ENCODE measurements around the gene ADARB1. TPM values are rescaled to one million over a fixed set of nuclear protein-coding genes. Genes with fewer than 3 reads are reported as not detected.

The ADARB1 gene
- total RNA-seq, 1 donor from 2014 or later, result 18.8 TPM

DNA sequence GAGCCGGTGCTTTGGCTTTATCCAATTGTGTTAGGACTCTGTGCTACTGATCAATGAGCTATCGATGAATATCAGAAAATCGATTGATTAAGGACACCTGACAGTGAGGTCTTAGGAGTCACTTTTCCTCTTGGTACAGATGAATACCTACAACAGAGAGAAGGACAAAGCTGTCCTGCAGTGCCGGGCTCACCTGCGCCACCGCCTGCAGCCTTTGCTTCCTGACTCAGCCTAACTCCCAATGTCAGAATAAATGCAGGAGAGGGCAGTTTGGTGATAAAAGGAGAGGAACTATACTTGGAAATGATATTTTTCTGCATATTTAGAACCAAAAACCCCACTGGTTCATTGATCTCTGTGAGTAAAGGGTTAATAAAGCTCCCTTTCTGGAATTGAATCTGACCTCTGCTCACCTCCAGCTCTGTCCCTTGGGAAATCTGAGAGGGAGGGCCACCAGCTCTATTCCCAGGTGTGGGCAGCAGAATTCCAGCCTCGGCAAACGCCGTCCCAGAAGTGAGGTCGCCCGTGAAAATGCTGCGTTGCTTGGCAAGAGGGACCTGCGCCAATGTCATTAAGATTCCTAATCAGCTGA, 174.0 kb downstream of the ADARB1 start:
- DNase-seq (ENCODE audit: low read depth, low spot score), result no peak

DNA sequence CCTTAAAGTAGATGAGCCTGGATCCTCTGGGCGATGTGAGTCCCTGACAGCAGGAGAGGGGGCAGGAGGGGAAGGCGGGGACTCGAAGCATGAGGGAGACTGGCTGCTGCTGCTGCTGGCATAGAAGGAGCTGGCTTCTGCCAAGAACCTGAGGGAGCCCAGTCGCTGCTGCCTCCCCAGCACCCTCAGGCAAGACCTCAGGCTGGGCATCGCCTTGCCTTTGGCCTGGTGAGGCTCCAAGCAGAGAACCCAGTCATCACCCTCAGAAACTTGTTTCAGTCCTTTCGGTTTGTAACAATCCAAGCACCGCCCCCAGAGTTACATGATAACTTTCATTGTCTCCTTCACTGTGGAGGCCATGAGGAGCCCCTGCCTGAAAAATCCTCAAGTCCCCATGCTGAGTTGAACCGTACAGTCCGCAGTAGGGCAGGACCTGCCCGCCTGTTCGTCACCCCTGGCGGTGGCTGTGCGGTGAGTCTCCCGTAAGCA, 174.6 kb downstream of the ADARB1 start:
- no peak for DNase-seq (ENCODE audit: low read depth, low spot score)

DNA sequence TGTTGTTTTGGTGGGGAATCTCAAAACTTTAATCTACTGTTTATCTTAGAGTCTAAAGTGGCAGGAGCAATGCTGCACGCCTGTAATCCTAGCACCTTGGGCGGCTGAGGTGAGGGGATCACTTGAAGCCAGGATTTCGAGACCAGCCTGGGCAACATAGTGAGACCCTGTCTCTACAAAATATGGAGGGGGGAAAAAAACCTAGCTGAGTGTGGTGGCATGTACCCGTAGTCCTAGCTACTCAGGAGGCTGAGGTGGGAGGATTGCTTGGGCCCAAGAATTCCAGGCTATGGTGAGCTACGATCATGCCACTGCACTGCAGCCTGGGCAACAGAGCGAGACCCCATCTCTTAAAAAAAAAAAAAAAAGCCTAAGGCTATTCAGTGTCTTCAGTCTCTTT, 175.2 kb downstream of the ADARB1 start:
- DNase-seq (ENCODE audit: low read depth, low spot score), result no peak

GRCh38 chr21:45250272-45250671, 175.9 kb downstream of the ADARB1 start:
- DNase-seq (ENCODE audit: low read depth, low spot score), result no peak

DNA sequence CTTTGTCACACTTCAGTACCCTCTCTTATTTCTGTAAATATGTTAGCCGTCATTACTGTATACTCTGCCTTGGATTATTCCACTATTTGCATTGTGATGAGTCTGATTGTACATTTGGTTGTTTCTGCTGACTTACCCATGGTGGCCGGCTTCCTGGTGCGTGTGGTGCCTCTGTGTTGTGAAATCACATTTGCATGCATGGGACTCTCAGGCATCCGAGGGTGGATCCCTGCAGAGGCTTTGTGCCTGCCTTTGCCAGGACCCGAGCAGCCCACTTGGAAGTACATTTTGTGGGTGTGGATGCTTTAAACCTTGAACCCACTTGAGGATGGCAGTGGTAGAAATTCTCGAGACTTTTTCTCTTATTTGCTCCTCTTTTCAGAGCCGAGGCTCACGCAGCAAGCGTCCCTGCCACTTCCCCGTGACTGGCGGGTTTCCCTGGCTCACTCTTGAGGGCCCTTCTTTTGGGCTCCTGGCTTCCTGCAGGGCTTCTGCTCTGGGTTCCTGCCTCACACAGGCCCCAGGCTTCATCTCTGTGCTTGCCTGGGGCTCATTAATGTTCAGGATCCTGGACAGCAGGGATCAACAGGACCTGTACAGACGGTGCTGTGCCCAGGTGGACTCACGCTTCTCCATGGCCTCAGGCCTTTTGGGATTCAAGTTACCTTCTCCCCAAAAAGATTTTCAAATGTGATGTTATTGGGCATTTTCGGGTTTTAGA, 176.7 kb downstream of the ADARB1 start:
- DNase-seq (ENCODE audit: low read depth, low spot score), result no peak

- DNase-seq (ENCODE audit: low read depth, low spot score), result no peak
Measured at GRCh38 chr21:45251635-45252447, 177.5 kb downstream of the ADARB1 start.

DNA sequence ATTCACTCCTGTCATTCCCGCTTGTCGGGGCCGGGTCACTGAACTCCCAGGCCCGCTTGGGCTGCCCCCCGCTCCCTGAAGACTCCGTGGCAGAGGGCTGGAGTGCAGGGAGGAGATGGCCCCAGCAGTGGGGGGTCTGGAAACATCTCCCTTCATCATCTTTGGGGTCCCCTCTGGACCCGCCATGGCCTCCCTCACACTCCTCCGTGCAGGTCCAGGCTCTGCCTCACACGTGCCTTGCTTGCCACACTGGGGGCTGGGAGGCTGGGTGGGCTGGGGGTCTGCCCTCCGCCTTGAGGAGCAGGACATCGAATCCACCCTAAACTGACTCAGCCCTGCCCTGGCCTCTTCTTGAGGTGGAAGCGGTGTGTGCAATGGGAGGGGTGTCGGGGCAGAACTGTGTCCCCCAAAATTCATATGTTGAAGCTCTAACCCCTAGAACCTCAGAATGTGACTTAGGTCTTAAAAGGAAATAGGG, 178.1 kb downstream of the ADARB1 start:
- no peak for DNase-seq (ENCODE audit: low read depth, low spot score)

DNA sequence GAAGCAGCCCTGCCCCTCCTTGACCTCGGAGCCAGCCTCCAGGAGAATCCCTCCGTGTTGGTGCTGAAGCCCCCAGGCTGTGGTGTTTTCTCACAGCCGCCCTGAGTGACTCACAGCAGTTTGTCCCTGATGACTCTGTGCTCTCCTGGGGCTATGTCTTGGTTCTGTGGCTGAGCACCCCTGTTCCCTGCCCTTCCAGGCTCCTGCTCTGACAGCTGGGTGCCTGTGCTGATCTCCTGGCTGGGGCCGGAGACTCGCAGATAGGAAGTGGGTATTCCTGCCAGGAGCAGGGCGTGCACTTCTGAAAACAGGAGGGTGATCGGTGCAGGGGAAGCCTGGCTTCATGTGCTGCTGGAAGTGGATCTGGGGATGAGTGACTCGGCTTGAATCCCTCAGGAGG, 178.8 kb downstream of the ADARB1 start:
- no peak for DNase-seq (ENCODE audit: low read depth, low spot score)

DNA sequence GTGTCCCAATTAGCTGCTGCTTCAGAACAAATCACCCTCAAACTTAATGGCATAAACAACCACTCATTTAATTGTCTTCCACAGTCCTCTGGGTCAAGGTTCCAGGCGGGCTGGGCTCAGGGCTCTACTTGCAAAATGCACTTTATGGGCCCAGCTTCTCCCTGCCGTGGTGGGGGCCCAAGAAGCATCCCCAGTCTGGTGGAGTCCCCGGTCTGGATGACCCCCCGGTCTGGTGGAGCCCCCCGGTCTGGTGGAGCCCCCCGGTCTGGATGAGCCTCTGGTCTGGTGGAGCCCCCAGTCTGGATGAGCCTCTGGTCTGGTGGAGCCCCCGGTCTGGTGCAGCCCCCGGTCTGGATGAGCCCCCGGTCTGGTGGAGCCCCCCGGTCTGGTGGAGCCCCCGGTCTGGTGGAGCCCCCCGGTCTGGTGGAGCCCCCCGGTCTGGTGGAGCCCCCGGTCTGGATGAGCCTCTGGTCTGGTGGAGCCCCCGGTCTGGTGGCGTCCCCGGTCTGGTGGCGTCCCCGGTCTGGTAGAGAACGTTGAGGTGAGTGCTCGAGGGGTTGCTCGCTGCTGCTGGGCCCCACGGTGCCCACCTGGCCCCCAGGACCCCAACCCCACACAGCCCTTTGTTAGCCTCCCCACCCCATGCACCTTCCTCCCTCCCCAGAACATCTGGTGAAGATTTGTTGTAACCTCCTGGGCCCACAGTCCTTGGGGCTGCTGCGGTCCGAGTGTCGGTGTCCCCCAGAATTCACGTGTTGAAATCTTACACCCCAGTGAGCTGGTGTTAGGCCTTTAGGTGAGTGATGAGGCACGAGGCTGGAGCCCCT, 179.5 kb downstream of the ADARB1 start:
- DNase-seq (ENCODE audit: low read depth, low spot score), result no peak

DNA sequence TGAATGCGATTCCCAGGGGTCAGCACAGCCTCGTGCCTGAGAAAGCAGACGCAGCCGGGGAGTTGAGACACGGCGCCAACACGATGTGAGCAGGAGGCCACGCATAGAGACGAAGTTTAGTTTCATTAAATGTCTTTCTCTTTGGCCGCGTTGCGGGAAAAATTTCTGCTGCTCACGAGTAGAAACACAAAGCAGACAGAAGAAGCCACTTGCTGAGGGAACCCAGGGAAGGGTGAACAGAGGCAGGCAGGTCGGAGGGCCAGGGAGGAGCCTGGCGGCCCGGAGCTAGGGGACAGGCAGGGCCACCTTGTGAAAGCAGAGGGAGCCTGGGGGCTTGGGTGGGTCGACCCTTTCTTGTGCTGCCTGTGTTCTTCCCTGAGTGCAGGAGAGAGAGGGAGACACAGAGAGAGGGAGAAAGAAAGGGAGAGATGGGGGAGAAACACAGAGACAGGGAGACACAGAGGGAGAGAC, 180.1 kb downstream of the ADARB1 start:
- no peak for DNase-seq (ENCODE audit: low read depth, low spot score)

GRCh38 chr21:45255381-45256020, 181.1 kb downstream of the ADARB1 start:
- DNase-seq (ENCODE audit: low read depth, low spot score), result no peak

DNA sequence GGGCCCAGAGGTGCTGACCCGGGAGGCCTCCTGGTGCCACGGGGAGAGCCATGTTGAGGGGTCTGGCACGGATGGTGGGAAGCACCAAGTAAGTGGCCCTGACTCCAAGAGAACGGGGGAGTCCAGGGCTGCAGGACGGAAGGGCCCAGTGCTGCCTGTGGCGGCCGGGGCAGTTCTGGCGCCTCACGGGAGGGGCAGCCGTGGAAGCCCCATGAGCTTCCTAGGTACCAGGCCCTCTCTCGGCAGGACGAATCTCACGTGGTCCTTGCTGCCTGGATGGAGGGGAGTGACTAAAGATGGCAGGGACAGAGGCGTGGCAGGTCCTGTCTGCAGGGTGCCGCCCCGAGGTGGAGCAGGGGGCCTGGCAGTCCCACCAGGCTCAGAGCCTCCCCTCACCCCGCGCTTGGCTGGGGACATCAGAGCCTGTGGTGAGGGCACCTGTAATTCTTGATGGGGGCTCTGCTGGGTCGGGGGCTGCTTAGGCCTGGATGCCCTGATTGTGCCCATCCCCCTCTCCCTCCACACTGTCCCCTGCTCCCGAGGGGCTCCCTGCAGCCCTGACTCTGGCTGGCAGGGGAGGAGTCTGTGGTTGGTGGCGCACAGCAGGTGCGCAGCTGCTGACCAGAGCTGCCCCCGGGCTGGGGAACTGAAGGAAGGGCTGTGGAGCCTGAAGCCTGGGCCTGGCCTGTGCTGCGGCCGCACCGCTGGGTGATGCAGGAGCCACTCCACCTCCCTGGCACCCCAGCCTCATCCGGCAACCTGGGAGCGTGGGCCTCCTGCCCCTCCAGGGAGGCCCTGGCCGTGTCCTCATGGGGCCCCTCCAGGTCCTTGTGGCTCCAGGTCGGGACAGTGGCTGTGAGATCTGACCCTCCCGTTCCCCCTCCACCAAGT, 181.9 kb downstream of the ADARB1 start:
- no peak for DNase-seq (ENCODE audit: low read depth, low spot score)

- no peak for DNase-seq (ENCODE audit: low read depth, low spot score)
Measured at GRCh38 chr21:45256912-45257672, 182.7 kb downstream of the ADARB1 start.

GRCh38 chr21:45257673-45258341, 183.4 kb downstream of the ADARB1 start:
- no peak for DNase-seq (ENCODE audit: low read depth, low spot score)

DNA sequence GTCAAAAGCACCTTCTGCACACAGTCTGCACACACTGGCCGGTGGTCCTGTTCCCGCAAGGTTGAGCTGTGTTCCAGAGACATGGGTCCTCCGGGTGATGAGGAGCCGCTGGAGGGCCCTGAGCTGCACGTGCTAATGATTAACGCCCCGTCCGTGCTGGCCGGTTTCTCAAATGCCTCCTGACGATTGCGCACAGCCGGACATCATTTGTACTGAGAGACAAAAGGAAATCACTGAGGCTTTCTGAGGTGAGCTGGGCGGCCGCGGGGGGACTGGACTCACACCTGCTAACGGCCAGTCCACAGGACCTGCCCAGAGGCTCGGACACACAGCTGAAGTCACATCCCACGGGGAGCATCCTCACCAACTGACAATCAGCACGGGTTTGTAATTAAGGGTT, 184.1 kb downstream of the ADARB1 start:
- DNase-seq (ENCODE audit: low read depth, low spot score), result no peak

GRCh38 chr21:45259206-45259840, 184.9 kb downstream of the ADARB1 start:
- DNase-seq (ENCODE audit: low read depth, low spot score), result no peak

GRCh38 chr21:45260191-45260825, 185.9 kb downstream of the ADARB1 start:
- no peak for DNase-seq (ENCODE audit: low read depth, low spot score)

All from pulmonary artery endothelial cell (primary cell).